Measurements from ENCODE around the gene ACAP2.
"Not testable (repeated sequence)": the region's sequence is repeated elsewhere in the genome, so short reads cannot be mapped to it uniquely, and the experiment has no call there.

The ACAP2 gene

GRCh38 chr3:195307711-195308110, 135.1 kb downstream of the ACAP2 start:
- Histone ChIP-seq H3K27ac (ENCODE audit: insufficient read depth, low read length, poor library complexity, severe bottlenecking) (no peak overlapping the region), H3K4me3 (ENCODE audit: insufficient read depth, low read depth, low read length, poor library complexity, severe bottlenecking) (no peak overlapping the region), H3K9me3 (ENCODE audit: control insufficient read depth, low read length) (no peaks in the 10 kb centered on the region), H3K36me3 (ENCODE audit: control insufficient read depth, insufficient read depth, low read length) (peaks cover 11% of the 10 kb centered on the region), H3K27me3 (replicated peaks; ENCODE audit: control insufficient read depth, insufficient read depth, low read length, poor library complexity, severe bottlenecking) (no peaks in the 10 kb centered on the region), H3K4me1 (ENCODE audit: control insufficient read depth, insufficient read depth, low read length, poor library complexity, severe bottlenecking) (no peaks in the 10 kb centered on the region)
- no peak for DNase-seq

GRCh38 chr3:195306369-195306768, 136.5 kb downstream of the ACAP2 start:
- Histone ChIP-seq H3K27ac (ENCODE audit: insufficient read depth, low read length, poor library complexity, severe bottlenecking) (no peak overlapping the region), H3K4me3 (ENCODE audit: insufficient read depth, low read depth, low read length, poor library complexity, severe bottlenecking) (no peak overlapping the region), H3K9me3 (ENCODE audit: control insufficient read depth, low read length) (no peaks in the 10 kb centered on the region), H3K27me3 (replicated peaks; ENCODE audit: control insufficient read depth, insufficient read depth, low read length, poor library complexity, severe bottlenecking) (no peaks in the 10 kb centered on the region), H3K36me3 (ENCODE audit: control insufficient read depth, insufficient read depth, low read length) (peaks cover 22% of the 10 kb centered on the region), H3K4me1 (ENCODE audit: control insufficient read depth, insufficient read depth, low read length, poor library complexity, severe bottlenecking) (no peaks in the 10 kb centered on the region)
- DNase-seq = no peak

- no peaks in the 10 kb centered on the region for H3K9me3 ChIP-seq (ENCODE audit: control insufficient read depth, low read length)
- H3K27me3 ChIP-seq (replicated peaks; ENCODE audit: control insufficient read depth, insufficient read depth, low read length, poor library complexity, severe bottlenecking) = no peaks in the 10 kb centered on the region
- H3K4me1 ChIP-seq (ENCODE audit: control insufficient read depth, insufficient read depth, low read length, poor library complexity, severe bottlenecking) = no peaks in the 10 kb centered on the region
- H3K27ac ChIP-seq (ENCODE audit: insufficient read depth, low read length, poor library complexity, severe bottlenecking) = no peak overlapping the region
- no peak overlapping the region for H3K4me3 ChIP-seq (ENCODE audit: insufficient read depth, low read depth, low read length, poor library complexity, severe bottlenecking)
- H3K36me3 ChIP-seq (ENCODE audit: control insufficient read depth, insufficient read depth, low read length) = peaks cover 32% of the 10 kb centered on the region
- no peak for DNase-seq
Measured at GRCh38 chr3:195302431-195302830, 140.4 kb downstream of the ACAP2 start.

GRCh38 chr3:195297446-195297845, 145.4 kb downstream of the ACAP2 start:
- Histone ChIP-seq H3K4me3 (ENCODE audit: insufficient read depth, low read depth, low read length, poor library complexity, severe bottlenecking) (no peak overlapping the region), H3K27ac (ENCODE audit: insufficient read depth, low read length, poor library complexity, severe bottlenecking) (no peak overlapping the region), H3K9me3 (ENCODE audit: control insufficient read depth, low read length) (no peaks in the 10 kb centered on the region), H3K36me3 (ENCODE audit: control insufficient read depth, insufficient read depth, low read length) (peaks cover 36% of the 10 kb centered on the region), H3K27me3 (replicated peaks; ENCODE audit: control insufficient read depth, insufficient read depth, low read length, poor library complexity, severe bottlenecking) (no peaks in the 10 kb centered on the region), H3K4me1 (ENCODE audit: control insufficient read depth, insufficient read depth, low read length, poor library complexity, severe bottlenecking) (no peaks in the 10 kb centered on the region)
- no peak for DNase-seq

GRCh38 chr3:195296662-195297061, 146.2 kb downstream of the ACAP2 start:
- DNase-seq = no peak
- no peaks in the 10 kb centered on the region for H3K27me3 ChIP-seq (replicated peaks; ENCODE audit: control insufficient read depth, insufficient read depth, low read length, poor library complexity, severe bottlenecking)
- no peaks in the 10 kb centered on the region for H3K9me3 ChIP-seq (ENCODE audit: control insufficient read depth, low read length)
- peaks cover 36% of the 10 kb centered on the region for H3K36me3 ChIP-seq (ENCODE audit: control insufficient read depth, insufficient read depth, low read length)
- H3K4me3 ChIP-seq (ENCODE audit: insufficient read depth, low read depth, low read length, poor library complexity, severe bottlenecking) = no peak overlapping the region
- H3K27ac ChIP-seq (ENCODE audit: insufficient read depth, low read length, poor library complexity, severe bottlenecking) = no peak overlapping the region
- H3K4me1 ChIP-seq (ENCODE audit: control insufficient read depth, insufficient read depth, low read length, poor library complexity, severe bottlenecking) = no peaks in the 10 kb centered on the region

GRCh38 chr3:195291121-195291520, 151.7 kb downstream of the ACAP2 start:
- H3K27me3 ChIP-seq (replicated peaks; ENCODE audit: control insufficient read depth, insufficient read depth, low read length, poor library complexity, severe bottlenecking) = no peaks in the 10 kb centered on the region
- H3K9me3 ChIP-seq (ENCODE audit: control insufficient read depth, low read length) = no peaks in the 10 kb centered on the region
- peaks cover 54% of the 10 kb centered on the region for H3K36me3 ChIP-seq (ENCODE audit: control insufficient read depth, insufficient read depth, low read length)
- DNase-seq = no peak
- H3K27ac ChIP-seq (ENCODE audit: insufficient read depth, low read length, poor library complexity, severe bottlenecking) = no peak overlapping the region
- H3K4me1 ChIP-seq (ENCODE audit: control insufficient read depth, insufficient read depth, low read length, poor library complexity, severe bottlenecking) = no peaks in the 10 kb centered on the region
- H3K4me3 ChIP-seq (ENCODE audit: insufficient read depth, low read depth, low read length, poor library complexity, severe bottlenecking) = no peak overlapping the region

- not testable (repeated sequence) for H3K27ac ChIP-seq (ENCODE audit: insufficient read depth, low read length, poor library complexity, severe bottlenecking); H3K9me3 ChIP-seq (ENCODE audit: control insufficient read depth, low read length); H3K27me3 ChIP-seq (replicated peaks; ENCODE audit: control insufficient read depth, insufficient read depth, low read length, poor library complexity, severe bottlenecking); DNase-seq; H3K4me3 ChIP-seq (ENCODE audit: insufficient read depth, low read depth, low read length, poor library complexity, severe bottlenecking); H3K4me1 ChIP-seq (ENCODE audit: control insufficient read depth, insufficient read depth, low read length, poor library complexity, severe bottlenecking)
- peaks cover 54% of the 10 kb centered on the region for H3K36me3 ChIP-seq (ENCODE audit: control insufficient read depth, insufficient read depth, low read length)
Measured at GRCh38 chr3:195290643-195291042, 152.2 kb downstream of the ACAP2 start.

GRCh38 chr3:195286115-195286872, 156.5 kb downstream of the ACAP2 start:
- Histone ChIP-seq H3K36me3 (ENCODE audit: control insufficient read depth, insufficient read depth, low read length) (peaks cover 49% of the 10 kb centered on the region), H3K9me3 (ENCODE audit: control insufficient read depth, low read length) (no peaks in the 10 kb centered on the region), H3K4me3 (ENCODE audit: insufficient read depth, low read depth, low read length, poor library complexity, severe bottlenecking) (no peak overlapping the region), H3K27ac (ENCODE audit: insufficient read depth, low read length, poor library complexity, severe bottlenecking) (no peak overlapping the region), H3K4me1 (ENCODE audit: control insufficient read depth, insufficient read depth, low read length, poor library complexity, severe bottlenecking) (no peaks in the 10 kb centered on the region), H3K27me3 (replicated peaks; ENCODE audit: control insufficient read depth, insufficient read depth, low read length, poor library complexity, severe bottlenecking) (no peaks in the 10 kb centered on the region)
- no peak for DNase-seq

GRCh38 chr3:195285372-195285771, 157.4 kb downstream of the ACAP2 start:
- Histone ChIP-seq H3K4me1 (ENCODE audit: control insufficient read depth, insufficient read depth, low read length, poor library complexity, severe bottlenecking) (no peaks in the 10 kb centered on the region), H3K36me3 (ENCODE audit: control insufficient read depth, insufficient read depth, low read length) (peaks cover 45% of the 10 kb centered on the region), H3K27me3 (replicated peaks; ENCODE audit: control insufficient read depth, insufficient read depth, low read length, poor library complexity, severe bottlenecking) (no peaks in the 10 kb centered on the region), H3K9me3 (ENCODE audit: control insufficient read depth, low read length) (no peaks in the 10 kb centered on the region), H3K27ac (ENCODE audit: insufficient read depth, low read length, poor library complexity, severe bottlenecking) (no peak overlapping the region), H3K4me3 (ENCODE audit: insufficient read depth, low read depth, low read length, poor library complexity, severe bottlenecking) (no peak overlapping the region)
- DNase-seq = no peak

GRCh38 chr3:195284842-195285241, 158.0 kb downstream of the ACAP2 start:
- H3K4me3 ChIP-seq (ENCODE audit: insufficient read depth, low read depth, low read length, poor library complexity, severe bottlenecking) = no peak overlapping the region
- H3K36me3 ChIP-seq (ENCODE audit: control insufficient read depth, insufficient read depth, low read length) = peaks cover 40% of the 10 kb centered on the region
- no peak overlapping the region for H3K27ac ChIP-seq (ENCODE audit: insufficient read depth, low read length, poor library complexity, severe bottlenecking)
- DNase-seq = no peak
- no peaks in the 10 kb centered on the region for H3K4me1 ChIP-seq (ENCODE audit: control insufficient read depth, insufficient read depth, low read length, poor library complexity, severe bottlenecking)
- H3K27me3 ChIP-seq (replicated peaks; ENCODE audit: control insufficient read depth, insufficient read depth, low read length, poor library complexity, severe bottlenecking) = no peaks in the 10 kb centered on the region
- no peaks in the 10 kb centered on the region for H3K9me3 ChIP-seq (ENCODE audit: control insufficient read depth, low read length)

Data from effector memory CD4-positive, alpha-beta T cell (primary cell).